Neural progenitor cell (in vitro differentiated cells): ENCODE measurements around the gene MARVELD2. TPM values are rescaled to one million over a fixed set of nuclear protein-coding genes. Genes with fewer than 3 reads are reported as not detected.

Experiments used
- DNase-seq: peaks from one replicate; pipeline ENCODE4 v3.0.0-alpha.2; 2016; ENCODE audit warnings: low spot score
- H2AFZ ChIP-seq: fragments of 200-600 bp; sonication (generic); replicated peaks from 2 replicates; pipeline ENCODE4 v1.6.1; 2016; ENCODE audit warnings: antibody characterized with exemption
- H3F3A ChIP-seq: fragments of 200-600 bp; sonication (generic); 2 replicates; pipeline ENCODE4 v1.6.1; 2016; ENCODE audit warnings: antibody characterized with exemption, low read depth
- H3K27ac ChIP-seq: fragments of 200-600 bp; sonication (generic); 2 replicates; pipeline ENCODE4 v1.5.1; 2016; ENCODE audit warnings: mild to moderate bottlenecking
- H3K27me3 ChIP-seq: fragments of 200-600 bp; sonication (generic); 2 replicates; pipeline ENCODE4 v1.6.1; 2016; ENCODE audit warnings: mild to moderate bottlenecking, moderate library complexity
- H3K36me3 ChIP-seq: fragments of 200-600 bp; sonication (generic); 2 replicates; pipeline ENCODE4 v1.5.1; 2016
- H3K4me1 ChIP-seq: fragments of 200-600 bp; sonication (generic); 2 replicates; pipeline ENCODE4 v1.6.1; 2016; ENCODE audit warnings: mixed run types
- H3K4me2 ChIP-seq: fragments of 200-600 bp; sonication (generic); 2 replicates; pipeline ENCODE4 v1.6.1; 2016
- H3K4me3 ChIP-seq: fragments of 200-600 bp; sonication (generic); 2 replicates; pipeline ENCODE4 v1.5.1; 2016
- H3K79me2 ChIP-seq: fragments of 200-600 bp; sonication (generic); 2 replicates; pipeline ENCODE4 v1.6.1; 2016; ENCODE audit warnings: low read depth
- H3K9ac ChIP-seq: fragments of 200-600 bp; sonication (generic); 2 replicates; pipeline ENCODE4 v1.6.1; 2016
- H3K9me3 ChIP-seq: fragments of 200-600 bp; sonication (generic); 2 replicates; pipeline ENCODE4 v1.5.1; 2016; ENCODE audit warnings: low read depth
- H4K20me1 ChIP-seq: fragments of 200-600 bp; sonication (generic); 2 replicates; pipeline ENCODE4 v1.6.1; 2016; ENCODE audit warnings: low read depth
- H3K27ac Mint-ChIP-seq: 3 replicates; pipeline ENCODE4 v1.8.0; 2021; ENCODE audit warnings: mixed read lengths
- H3K27me3 Mint-ChIP-seq: 2 replicates; pipeline ENCODE4 v1.8.0; 2022; ENCODE audit warnings: low read depth, mild to moderate bottlenecking, inconsistent platforms, moderate library complexity, mixed read lengths; ENCODE audit not compliant: insufficient read depth
- H3K36me3 Mint-ChIP-seq: 3 replicates; pipeline ENCODE4 v1.8.0; 2021; ENCODE audit warnings: mixed read lengths
- H3K4me1 Mint-ChIP-seq: 3 replicates; pipeline ENCODE4 v1.8.0; 2021; ENCODE audit warnings: mixed read lengths
- H3K4me3 Mint-ChIP-seq: 3 replicates; pipeline ENCODE4 v1.8.0; 2021; ENCODE audit warnings: mild to moderate bottlenecking, moderate library complexity, mixed read lengths
- H3K9me3 Mint-ChIP-seq: 3 replicates; pipeline ENCODE4 v1.8.0; 2020; ENCODE audit warnings: mixed read lengths
- EZH2 ChIP-seq: fragments of 200-600 bp; sonication (generic); IDR thresholded peaks from 2 replicates; pipeline ENCODE4 v1.6.1; 2017; ENCODE audit warnings: antibody characterized with exemption, mild to moderate bottlenecking, moderate library complexity
- EZH2phosphoT487 ChIP-seq: fragments of 200-600 bp; sonication (generic); IDR thresholded peaks from 2 replicates; pipeline ENCODE4 v1.6.1; 2017; ENCODE audit warnings: antibody characterized with exemption
- total RNA-seq: library from RNA; depleted of rRNA; stranded (reverse); fragments of >200 nt; gene quantifications from 2 replicates; pipeline ENCODE4 v1.2.3, GENCODE V29; 2015; ENCODE audit warnings: low replicate concordance
- TF ChIP-seq, protein P1 (sequence below): fragments of 200-600 bp; sonication (generic); IDR thresholded peaks from 2 replicates; pipeline ENCODE4 v1.5.1; 2017; ENCODE audit warnings: antibody characterized with exemption, mild to moderate bottlenecking

Gene MARVELD2
- total RNA-seq, 1 donor from 2014 or later: 13.7 TPM

- Mint-ChIP-seq H3K4me3 (peak overlapping the region; percentile 92), H3K27ac (peak overlapping the region; percentile 60), H3K9me3 (no peaks in the 10 kb centered on the region), H3K36me3 (no peaks in the 10 kb centered on the region), H3K27me3 (peaks cover 18% of the 10 kb centered on the region), H3K4me1 (peaks cover 3% of the 10 kb centered on the region)
- Histone ChIP-seq H3K9ac (peak overlapping the region; percentile 2), H3K79me2 (peaks cover 43% of the 10 kb centered on the region), H3K36me3 (no peaks in the 10 kb centered on the region), H3K9me3 (no peaks in the 10 kb centered on the region), H3F3A (peaks cover 47% of the 10 kb centered on the region), H3K27me3 (peaks cover 14% of the 10 kb centered on the region), H2AFZ (peak overlapping the region; percentile 97), H3K4me1 (peaks cover 37% of the 10 kb centered on the region), H3K27ac (no peak overlapping the region), H4K20me1 (peaks cover 10% of the 10 kb centered on the region), H3K4me2 (peak overlapping the region; percentile 93), H3K4me3 (peak overlapping the region; percentile 95)
- TF ChIP-seq, protein P1, sequence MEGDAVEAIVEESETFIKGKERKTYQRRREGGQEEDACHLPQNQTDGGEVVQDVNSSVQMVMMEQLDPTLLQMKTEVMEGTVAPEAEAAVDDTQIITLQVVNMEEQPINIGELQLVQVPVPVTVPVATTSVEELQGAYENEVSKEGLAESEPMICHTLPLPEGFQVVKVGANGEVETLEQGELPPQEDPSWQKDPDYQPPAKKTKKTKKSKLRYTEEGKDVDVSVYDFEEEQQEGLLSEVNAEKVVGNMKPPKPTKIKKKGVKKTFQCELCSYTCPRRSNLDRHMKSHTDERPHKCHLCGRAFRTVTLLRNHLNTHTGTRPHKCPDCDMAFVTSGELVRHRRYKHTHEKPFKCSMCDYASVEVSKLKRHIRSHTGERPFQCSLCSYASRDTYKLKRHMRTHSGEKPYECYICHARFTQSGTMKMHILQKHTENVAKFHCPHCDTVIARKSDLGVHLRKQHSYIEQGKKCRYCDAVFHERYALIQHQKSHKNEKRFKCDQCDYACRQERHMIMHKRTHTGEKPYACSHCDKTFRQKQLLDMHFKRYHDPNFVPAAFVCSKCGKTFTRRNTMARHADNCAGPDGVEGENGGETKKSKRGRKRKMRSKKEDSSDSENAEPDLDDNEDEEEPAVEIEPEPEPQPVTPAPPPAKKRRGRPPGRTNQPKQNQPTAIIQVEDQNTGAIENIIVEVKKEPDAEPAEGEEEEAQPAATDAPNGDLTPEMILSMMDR: peak; percentile 13
- no peak for TF ChIP-seq EZH2
- no peak for TF ChIP-seq EZH2phosphoT487
- DNase-seq: no peak
Measured at GRCh38 chr5:69491838-69492390, 77.0 kb downstream of the MARVELD2 start.

DNA sequence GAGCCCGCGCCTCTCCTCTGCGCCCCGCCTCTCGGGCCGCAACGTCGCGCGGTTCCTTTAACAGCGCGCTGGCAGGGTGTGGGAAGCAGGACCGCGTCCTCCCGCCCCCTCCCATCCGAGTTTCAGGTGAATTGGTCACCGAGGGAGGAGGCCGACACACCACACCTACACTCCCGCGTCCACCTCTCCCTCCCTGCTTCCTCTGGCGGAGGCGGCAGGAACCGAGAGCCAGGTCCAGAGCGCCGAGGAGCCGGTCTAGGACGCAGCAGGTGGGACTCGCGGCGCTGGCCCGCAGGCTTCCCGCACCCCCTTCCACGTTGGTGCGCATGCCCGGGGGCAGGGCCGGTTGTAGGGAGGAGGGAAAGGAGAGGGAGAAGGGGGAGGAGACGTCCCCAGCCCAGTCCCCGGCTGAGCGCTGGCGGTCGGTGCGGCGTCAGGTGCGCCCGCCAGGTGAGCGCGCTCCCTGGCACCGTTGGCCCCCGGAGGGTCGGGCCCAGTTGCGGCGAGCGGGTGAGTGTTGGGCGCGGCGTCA, 77.5 kb downstream of the MARVELD2 start, which contains the start of gene OCLN:
TSS of gene OCLN (plus strand) at position 400 of the 532 bp plus-strand sequence. CDS start 11,455 bp downstream, outside the sequence.
- Mint-ChIP-seq H3K4me3 (peak within 1 kb of the TSS; percentile 92), H3K4me1 (peaks cover 3% of the 10 kb centered on the region), H3K27ac (peak within 1 kb of the TSS; percentile 60), H3K27me3 (peaks cover 18% of the 10 kb centered on the region), H3K9me3 (no peaks in the 10 kb centered on the region), H3K36me3 (no peaks in the 10 kb centered on the region)
- Histone ChIP-seq H3K4me1 (peaks cover 37% of the 10 kb centered on the region), H3F3A (peaks cover 47% of the 10 kb centered on the region), H3K27me3 (peaks cover 14% of the 10 kb centered on the region), H3K4me2 (peak within 1 kb of the TSS; percentile 93), H3K79me2 (peaks cover 49% of the 10 kb centered on the region), H3K27ac (peak within 1 kb of the TSS; percentile 56), H4K20me1 (peaks cover 12% of the 10 kb centered on the region), H3K36me3 (no peaks in the 10 kb centered on the region), H3K9me3 (no peaks in the 10 kb centered on the region), H3K4me3 (peak within 1 kb of the TSS; percentile 95), H3K9ac (peak within 1 kb of the TSS; percentile 55), H2AFZ (peak within 1 kb of the TSS; percentile 97)
- TF ChIP-seq EZH2: no peak
- no peak for TF ChIP-seq EZH2phosphoT487
- TF ChIP-seq, protein P1: no peak
- peak; percentile 94 for DNase-seq

GRCh38 chr5:69492923-69493395, 78.0 kb downstream of the MARVELD2 start:
- Histone ChIP-seq H3K9ac (peak overlapping the region; percentile 55), H3F3A (peaks cover 47% of the 10 kb centered on the region), H3K36me3 (no peaks in the 10 kb centered on the region), H3K4me3 (peak overlapping the region; percentile 95), H3K27ac (peak overlapping the region; percentile 56), H2AFZ (peak overlapping the region; percentile 97), H3K4me1 (peaks cover 37% of the 10 kb centered on the region), H3K4me2 (peak overlapping the region; percentile 93), H3K27me3 (peaks cover 14% of the 10 kb centered on the region), H3K9me3 (no peaks in the 10 kb centered on the region), H3K79me2 (peaks cover 53% of the 10 kb centered on the region), H4K20me1 (peaks cover 12% of the 10 kb centered on the region)
- H3K4me3 Mint-ChIP-seq: peak overlapping the region; percentile 92
- peaks cover 3% of the 10 kb centered on the region for H3K4me1 Mint-ChIP-seq
- peak; percentile 80 for DNase-seq
- H3K9me3 Mint-ChIP-seq: no peaks in the 10 kb centered on the region
- peaks cover 18% of the 10 kb centered on the region for H3K27me3 Mint-ChIP-seq
- H3K27ac Mint-ChIP-seq: no peak overlapping the region
- TF ChIP-seq EZH2 (no peak), EZH2phosphoT487 (no peak)
- TF ChIP-seq, protein P1: no peak
- H3K36me3 Mint-ChIP-seq: no peaks in the 10 kb centered on the region
